Keratinocyte (primary cell): ENCODE measurements around the gene ZNF462. TPM values are rescaled to one million over a fixed set of nuclear protein-coding genes. Genes with fewer than 3 reads are reported as not detected.

ENCODE experiments used
- DNase-seq: peaks from one replicate; pipeline ENCODE4 v3.0.0-alpha.2; 2011; ENCODE audit warnings: low read depth, missing footprints, low spot score
- FAIRE-seq: peaks from 2 replicates; lab custom pipeline; 2011; peaks lifted over from hg19 to GRCh38; lab: Jason Lieb, UNC
- H2AFZ ChIP-seq: 2 replicates; pipeline ENCODE4 v1.6.0; 2012; ENCODE audit warnings: low read length, control low read depth, inconsistent platforms; ENCODE audit not compliant: control insufficient read depth
- H3K27ac ChIP-seq: 2 replicates; pipeline ENCODE4 v1.5.1; 2011; ENCODE audit warnings: low read length; ENCODE audit not compliant: control insufficient read depth, insufficient read depth
- H3K27me3 ChIP-seq: 3 replicates; pipeline ENCODE4 v1.6.0; 2011; ENCODE audit warnings: low read length; ENCODE audit not compliant: control insufficient read depth, insufficient read depth; ENCODE audit errors: extremely low read depth
- H3K36me3 ChIP-seq, 2 experiments: 2 replicates in 1 of 2; 3 replicates in 1 of 2; pipeline ENCODE4 v1.5.1; 2011; ENCODE audit warnings: low read length in 2 of 2, mild to moderate bottlenecking in 1 of 2; ENCODE audit not compliant: control insufficient read depth in 2 of 2, insufficient read depth in 2 of 2; ENCODE audit errors: extremely low read depth in 1 of 2
- H3K4me1 ChIP-seq: 3 replicates; pipeline ENCODE4 v1.5.1; 2011; ENCODE audit warnings: low read length; ENCODE audit not compliant: control insufficient read depth, insufficient read depth; ENCODE audit errors: extremely low read depth
- H3K4me2 ChIP-seq: 3 replicates; pipeline ENCODE4 v1.6.0; 2011; ENCODE audit warnings: low read depth, low read length; ENCODE audit not compliant: control insufficient read depth, insufficient read depth; ENCODE audit errors: extremely low read depth
- H3K4me3 ChIP-seq, 3 experiments: fragments of 200-600 bp in 1 of 3; sonication (generic) in 1 of 3; 2 replicates in 2 of 3; 3 replicates in 1 of 3; pipeline ENCODE4 v1.5.1; 2011 to 2016; ENCODE audit warnings: low read length in 3 of 3, mild to moderate bottlenecking in 3 of 3, control low read depth in 2 of 3, inconsistent platforms in 1 of 3, low read depth in 1 of 3, mixed read lengths in 1 of 3, mixed run types in 1 of 3, moderate library complexity in 1 of 3; ENCODE audit not compliant: control insufficient read depth in 2 of 3, insufficient read depth in 2 of 3; ENCODE audit errors: extremely low read depth in 1 of 3
- H3K79me2 ChIP-seq: 2 replicates; pipeline ENCODE4 v1.6.0; 2012; ENCODE audit warnings: low read length; ENCODE audit not compliant: control insufficient read depth, insufficient read depth
- H3K9ac ChIP-seq: 3 replicates; pipeline ENCODE4 v1.6.0; 2011; ENCODE audit warnings: low read length; ENCODE audit not compliant: control insufficient read depth, insufficient read depth; ENCODE audit errors: extremely low read depth
- H3K9me1 ChIP-seq: 3 replicates; pipeline ENCODE4 v1.6.0; 2011; ENCODE audit warnings: low read length; ENCODE audit not compliant: control insufficient read depth, insufficient read depth; ENCODE audit errors: extremely low read depth
- H3K9me3 ChIP-seq: 2 replicates; pipeline ENCODE4 v1.5.1; 2012; ENCODE audit warnings: low read depth, low read length; ENCODE audit not compliant: control insufficient read depth
- H4K20me1 ChIP-seq: 3 replicates; pipeline ENCODE4 v1.6.0; 2011; ENCODE audit warnings: low read length; ENCODE audit not compliant: control insufficient read depth, insufficient read depth; ENCODE audit errors: extremely low read depth
- EZH2 ChIP-seq: IDR thresholded peaks from one replicate; pipeline ENCODE4 v1.6.1; 2012; ENCODE audit warnings: inconsistent platforms, mild to moderate bottlenecking, low read length, moderate library complexity
- dilution Hi-C: fragments of 300-500 bp; cut with MboI; formaldehyde crosslinking; loops from one replicate; pipeline ENCODE4 v1.7.0; 2020; ENCODE audit warnings: low sequenced_read_pairs; ENCODE audit not compliant: extremely low pct_ligation_motif_present
- polyA plus RNA-seq, 5 experiments: library from polyadenylated mRNA; depleted of rRNA in 3 of 5; stranded (reverse) in 3 of 5; stranded (forward) in 1 of 5; unstranded in 1 of 5; fragments of >200 nt; gene quantifications; 1 replicate in 1 of 5; 2 replicates in 3 of 5; 3 replicates in 1 of 5; pipeline versions ENCODE4 v1.2.1 to v1.2.3, GENCODE V29; 2011 to 2012; ENCODE audit warnings: missing spikeins in 2 of 5, low read depth in 1 of 5, low replicate concordance in 1 of 5
- TF ChIP-seq, protein P1 (sequence below), 3 experiments: IDR thresholded peaks in 1 of 3; conservative IDR thresholded peaks in 1 of 3; optimal IDR thresholded peaks in 1 of 3; 2 replicates in 2 of 3; 3 replicates in 1 of 3; pipeline versions ENCODE3 to v1.5.1; 2011; ENCODE audit warnings: low read length in 3 of 3, mild to moderate bottlenecking in 3 of 3, moderate library complexity in 2 of 3, control low read depth in 1 of 3, inconsistent platforms in 1 of 3; ENCODE audit not compliant: insufficient read depth in 2 of 3; ENCODE audit errors: extremely low read depth in 1 of 3

ZNF462 gene
- polyA plus RNA-seq, 1 donor (not counting 4 experiments of a cell fraction or from before 2014, with no cell fraction given) = 7.8 TPM

DNA sequence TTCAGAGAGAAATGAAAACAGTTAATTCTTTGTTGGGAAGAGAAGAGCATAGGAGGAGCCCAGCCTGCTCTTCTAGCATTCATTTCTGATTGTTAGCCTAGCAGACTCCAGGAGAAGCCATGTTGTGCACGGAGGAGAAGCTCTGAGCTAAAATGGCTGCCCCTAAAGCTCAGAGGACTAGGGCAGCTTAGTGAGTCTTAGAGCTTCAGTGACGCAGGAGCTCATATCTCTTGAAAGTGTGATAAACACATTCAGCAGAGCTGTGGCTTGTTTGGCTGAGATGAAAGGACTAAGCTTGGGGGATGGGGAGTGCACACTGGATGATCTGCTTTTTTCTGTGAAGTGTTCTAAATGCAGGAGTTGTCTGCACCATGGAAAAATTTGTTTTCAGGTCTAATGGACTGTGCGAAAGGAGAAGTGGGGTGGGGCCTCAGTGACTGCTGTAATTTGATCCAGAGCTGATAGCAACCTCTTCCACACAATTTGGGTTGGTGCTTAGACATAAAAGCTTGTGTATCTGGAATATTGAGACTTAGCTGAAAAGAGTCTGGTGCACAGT lies 58.5 kb downstream of the ZNF462 start:
- no peaks in the 10 kb centered on the region for H3K27me3 ChIP-seq
- H3K9ac ChIP-seq = peak overlapping the region; percentile 58
- TF ChIP-seq EZH2 = no peak
- TF ChIP-seq, protein P1, sequence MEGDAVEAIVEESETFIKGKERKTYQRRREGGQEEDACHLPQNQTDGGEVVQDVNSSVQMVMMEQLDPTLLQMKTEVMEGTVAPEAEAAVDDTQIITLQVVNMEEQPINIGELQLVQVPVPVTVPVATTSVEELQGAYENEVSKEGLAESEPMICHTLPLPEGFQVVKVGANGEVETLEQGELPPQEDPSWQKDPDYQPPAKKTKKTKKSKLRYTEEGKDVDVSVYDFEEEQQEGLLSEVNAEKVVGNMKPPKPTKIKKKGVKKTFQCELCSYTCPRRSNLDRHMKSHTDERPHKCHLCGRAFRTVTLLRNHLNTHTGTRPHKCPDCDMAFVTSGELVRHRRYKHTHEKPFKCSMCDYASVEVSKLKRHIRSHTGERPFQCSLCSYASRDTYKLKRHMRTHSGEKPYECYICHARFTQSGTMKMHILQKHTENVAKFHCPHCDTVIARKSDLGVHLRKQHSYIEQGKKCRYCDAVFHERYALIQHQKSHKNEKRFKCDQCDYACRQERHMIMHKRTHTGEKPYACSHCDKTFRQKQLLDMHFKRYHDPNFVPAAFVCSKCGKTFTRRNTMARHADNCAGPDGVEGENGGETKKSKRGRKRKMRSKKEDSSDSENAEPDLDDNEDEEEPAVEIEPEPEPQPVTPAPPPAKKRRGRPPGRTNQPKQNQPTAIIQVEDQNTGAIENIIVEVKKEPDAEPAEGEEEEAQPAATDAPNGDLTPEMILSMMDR (optimal IDR thresholded peaks at IDR 0.05 in 1 of 3, IDR thresholded peaks at IDR 0.05 in 1 of 3, conservative IDR thresholded peaks at IDR 0.05 in 1 of 3; ENCODE audit: extremely low read depth in 1 of 3, insufficient read depth in 2 of 3, low read length in 3 of 3) = no peak
- H3K9me3 ChIP-seq = no peaks in the 10 kb centered on the region
- H3K27ac ChIP-seq = peak overlapping the region; percentile 84
- H4K20me1 ChIP-seq = no peaks in the 10 kb centered on the region
- no peaks in the 10 kb centered on the region for H3K9me1 ChIP-seq
- DNase-seq (no peak), FAIRE-seq (peak; percentile 81)
- peaks cover 37% of the 10 kb centered on the region for H3K4me1 ChIP-seq
- H3K79me2 ChIP-seq = peaks cover 8% of the 10 kb centered on the region
- dilution Hi-C loops = no loop called here
- H3K4me3 ChIP-seq = peak overlapping the region in 2 of 3 experiments; percentile 47 to 50
- peak overlapping the region; percentile 78 for H2AFZ ChIP-seq
- H3K4me2 ChIP-seq = peak overlapping the region; percentile 84
- H3K36me3 ChIP-seq = peaks cover 16 to 26% of the 10 kb centered on the region in 2 experiments

GRCh38 chr9:106922026-106922425 lies 59.1 kb downstream of the ZNF462 start:
- H3K36me3 ChIP-seq = peaks cover 18 to 31% of the 10 kb centered on the region in 2 experiments
- H3K4me1 ChIP-seq = peaks cover 31% of the 10 kb centered on the region
- no peaks in the 10 kb centered on the region for H3K27me3 ChIP-seq
- no peaks in the 10 kb centered on the region for H4K20me1 ChIP-seq
- FAIRE-seq = no peak
- H2AFZ ChIP-seq = no peak overlapping the region
- H3K4me2 ChIP-seq = peak overlapping the region; percentile 84
- TF ChIP-seq, protein P1 (optimal IDR thresholded peaks at IDR 0.05 in 1 of 3, IDR thresholded peaks at IDR 0.05 in 1 of 3, conservative IDR thresholded peaks at IDR 0.05 in 1 of 3; ENCODE audit: extremely low read depth in 1 of 3, insufficient read depth in 2 of 3, low read length in 3 of 3) = no peak
- TF ChIP-seq EZH2 = no peak
- H3K4me3 ChIP-seq = no peak overlapping the region
- DNase-seq = no peak
- H3K9me1 ChIP-seq = no peaks in the 10 kb centered on the region
- H3K79me2 ChIP-seq = peaks cover 8% of the 10 kb centered on the region
- no peak overlapping the region for H3K9ac ChIP-seq
- no peaks in the 10 kb centered on the region for H3K9me3 ChIP-seq
- H3K27ac ChIP-seq = peak overlapping the region; percentile 84
- dilution Hi-C loops = no loop called here
